ENCODE measurements around the gene RNF183.
A peak's percentile ranks its signal among the peaks of the same experiment; 100 is the strongest.

The RNF183 gene

GRCh38 chr9:113302792-113303418 is at the start of gene RNF183:
RNF183 (minus strand) TSS chr9:113303376; CDS start chr9:113298184, 5,192 bp downstream.
- DNase-seq: no peak

GRCh38 chr9:113352411-113352810 is 49.2 kb upstream of the RNF183 start:
- no peak for DNase-seq

GRCh38 chr9:113352006-113352405 is 48.8 kb upstream of the RNF183 start:
- no peak for DNase-seq

GRCh38 chr9:113350937-113351336 is 47.8 kb upstream of the RNF183 start:
- DNase-seq: no peak

GRCh38 chr9:113350107-113350661 is 47.0 kb upstream of the RNF183 start:
- DNase-seq: no peak

- no peak for DNase-seq
These were observed 46.4 kb upstream of the RNF183 start, which contains the start of gene BSPRY for GRCh38 chr9:113349445-113350094. BSPRY (plus strand) TSS chr9:113349541; CDS start chr9:113349580, 39 bp downstream.

- DNase-seq: no peak
These were observed 45.9 kb upstream of the RNF183 start for GRCh38 chr9:113349066-113349444.

- DNase-seq: no peak
These were observed 45.3 kb upstream of the RNF183 start for GRCh38 chr9:113348437-113348836.

- no peak for DNase-seq
These were observed 42.5 kb upstream of the RNF183 start for GRCh38 chr9:113345671-113346070.

- no peak for DNase-seq
These were observed 42.0 kb upstream of the RNF183 start for GRCh38 chr9:113345190-113345589.

GRCh38 chr9:113343732-113344231 is 40.6 kb upstream of the RNF183 start:
- DNase-seq: no peak

- DNase-seq: no peak
These were observed 38.7 kb upstream of the RNF183 start for GRCh38 chr9:113341712-113342410.

- DNase-seq: peak; percentile 79
These were observed 37.0 kb upstream of the RNF183 start, which contains the start of gene WDR31 for GRCh38 chr9:113340011-113340699. WDR31 (minus strand) TSS chr9:113340275; CDS start chr9:113332022, 8,253 bp downstream.

- no peak for DNase-seq
These were observed 34.5 kb upstream of the RNF183 start for GRCh38 chr9:113337714-113338113.

GRCh38 chr9:113331780-113332179 is 28.6 kb upstream of the RNF183 start:
- no peak for DNase-seq

GRCh38 chr9:113328045-113328782 is 25.0 kb upstream of the RNF183 start:
- no peak for DNase-seq

- DNase-seq: no peak
These were observed 23.1 kb upstream of the RNF183 start for GRCh38 chr9:113326230-113326629.

GRCh38 chr9:113322671-113323070 is 19.5 kb upstream of the RNF183 start:
- no peak for DNase-seq

GRCh38 chr9:113320051-113320450 is 16.9 kb upstream of the RNF183 start:
- no peak for DNase-seq

- no peak for DNase-seq
These were observed 15.9 kb upstream of the RNF183 start for GRCh38 chr9:113319054-113319453.

GRCh38 chr9:113317777-113318176 is 14.6 kb upstream of the RNF183 start:
- DNase-seq: no peak

- no peak for DNase-seq
These were observed 12.9 kb upstream of the RNF183 start for GRCh38 chr9:113316030-113316429.
